KMS-11 (cell line): Measurements from ENCODE around the gene FBXO21.

Source experiments
- H2AFZ ChIP-seq: fragments of 200-600 bp; sonication (generic); 2 replicates; pipeline ENCODE4 v1.6.1; 2016; ENCODE audit warnings: antibody characterized with exemption, mixed run types, low read depth
- H3K27ac ChIP-seq: fragments of 200-600 bp; sonication (generic); 2 replicates; pipeline ENCODE4 v1.6.1; 2016; ENCODE audit warnings: mild to moderate bottlenecking, mixed run types
- H3K27me3 ChIP-seq: fragments of 200-600 bp; sonication (generic); 2 replicates; pipeline ENCODE4 v1.6.1; 2017; ENCODE audit warnings: mild to moderate bottlenecking, low read depth, mixed run types, moderate library complexity; ENCODE audit not compliant: insufficient read depth
- H3K36me3 ChIP-seq: fragments of 200-600 bp; sonication (generic); 2 replicates; pipeline ENCODE4 v1.6.1; 2017; ENCODE audit warnings: mild to moderate bottlenecking, mixed run types; ENCODE audit not compliant: insufficient read depth
- H3K4me1 ChIP-seq: fragments of 200-600 bp; sonication (generic); 2 replicates; pipeline ENCODE4 v1.6.1; 2016; ENCODE audit warnings: mild to moderate bottlenecking, low read depth, mixed run types; ENCODE audit not compliant: poor library complexity, severe bottlenecking
- H3K4me2 ChIP-seq: fragments of 200-600 bp; sonication (generic); 2 replicates; pipeline ENCODE4 v1.7.0; 2016; ENCODE audit warnings: mild to moderate bottlenecking, mixed run types
- H3K4me3 ChIP-seq: fragments of 200-600 bp; sonication (generic); IDR thresholded peaks from 2 replicates; pipeline ENCODE4 v1.6.1; 2017; ENCODE audit warnings: low read depth, low read length, mixed read lengths; ENCODE audit not compliant: insufficient read depth
- H3K79me2 ChIP-seq: fragments of 200-600 bp; sonication (generic); 2 replicates; pipeline ENCODE4 v1.6.1; 2016; ENCODE audit warnings: low read depth, mixed run types; ENCODE audit not compliant: insufficient read depth
- H3K9ac ChIP-seq: fragments of 200-600 bp; sonication (generic); 2 replicates; pipeline ENCODE4 v1.6.1; 2016; ENCODE audit warnings: mild to moderate bottlenecking, mixed run types
- H4K20me1 ChIP-seq: fragments of 200-600 bp; sonication (generic); 2 replicates; pipeline ENCODE4 v1.6.1; 2016; ENCODE audit warnings: mild to moderate bottlenecking, mixed run types; ENCODE audit not compliant: insufficient read depth
- TF ChIP-seq, protein P1 (sequence below): fragments of 200-600 bp; sonication (generic); conservative IDR thresholded peaks from 2 replicates; pipeline ENCODE4 v1.6.1; 2017; ENCODE audit warnings: low read depth, mild to moderate bottlenecking, antibody characterized with exemption, low read length, moderate library complexity, mixed read lengths

The FBXO21 gene

DNA sequence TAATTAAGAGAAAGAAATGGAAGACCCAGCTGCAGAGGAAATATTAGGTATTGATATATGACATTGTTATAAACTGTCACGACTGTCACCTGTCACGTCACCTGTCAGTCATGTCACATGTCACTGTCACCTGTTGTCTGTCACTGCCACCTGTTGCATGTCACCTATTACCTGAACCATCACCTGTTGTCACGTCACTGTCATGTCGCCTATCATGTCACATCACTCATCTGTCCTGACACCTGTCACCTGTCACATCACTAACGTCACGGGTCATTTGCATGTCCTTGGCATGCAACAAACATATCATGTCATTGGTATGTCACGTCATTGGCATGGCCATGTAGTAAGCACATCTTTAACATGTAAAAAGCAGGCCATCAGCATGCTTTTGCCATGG, 64.5 kb downstream of the FBXO21 start:
- H3K27me3 ChIP-seq = no peaks in the 10 kb centered on the region
- no peak overlapping the region for H2AFZ ChIP-seq
- H3K4me1 ChIP-seq = no peaks in the 10 kb centered on the region
- H3K4me3 ChIP-seq = no peak overlapping the region
- TF ChIP-seq, protein P1, sequence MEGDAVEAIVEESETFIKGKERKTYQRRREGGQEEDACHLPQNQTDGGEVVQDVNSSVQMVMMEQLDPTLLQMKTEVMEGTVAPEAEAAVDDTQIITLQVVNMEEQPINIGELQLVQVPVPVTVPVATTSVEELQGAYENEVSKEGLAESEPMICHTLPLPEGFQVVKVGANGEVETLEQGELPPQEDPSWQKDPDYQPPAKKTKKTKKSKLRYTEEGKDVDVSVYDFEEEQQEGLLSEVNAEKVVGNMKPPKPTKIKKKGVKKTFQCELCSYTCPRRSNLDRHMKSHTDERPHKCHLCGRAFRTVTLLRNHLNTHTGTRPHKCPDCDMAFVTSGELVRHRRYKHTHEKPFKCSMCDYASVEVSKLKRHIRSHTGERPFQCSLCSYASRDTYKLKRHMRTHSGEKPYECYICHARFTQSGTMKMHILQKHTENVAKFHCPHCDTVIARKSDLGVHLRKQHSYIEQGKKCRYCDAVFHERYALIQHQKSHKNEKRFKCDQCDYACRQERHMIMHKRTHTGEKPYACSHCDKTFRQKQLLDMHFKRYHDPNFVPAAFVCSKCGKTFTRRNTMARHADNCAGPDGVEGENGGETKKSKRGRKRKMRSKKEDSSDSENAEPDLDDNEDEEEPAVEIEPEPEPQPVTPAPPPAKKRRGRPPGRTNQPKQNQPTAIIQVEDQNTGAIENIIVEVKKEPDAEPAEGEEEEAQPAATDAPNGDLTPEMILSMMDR = no peak
- no peak overlapping the region for H3K4me2 ChIP-seq
- no peaks in the 10 kb centered on the region for H3K36me3 ChIP-seq
- no peak overlapping the region for H3K27ac ChIP-seq
- no peaks in the 10 kb centered on the region for H4K20me1 ChIP-seq
- H3K79me2 ChIP-seq = no peaks in the 10 kb centered on the region
- H3K9ac ChIP-seq = no peak overlapping the region

DNA sequence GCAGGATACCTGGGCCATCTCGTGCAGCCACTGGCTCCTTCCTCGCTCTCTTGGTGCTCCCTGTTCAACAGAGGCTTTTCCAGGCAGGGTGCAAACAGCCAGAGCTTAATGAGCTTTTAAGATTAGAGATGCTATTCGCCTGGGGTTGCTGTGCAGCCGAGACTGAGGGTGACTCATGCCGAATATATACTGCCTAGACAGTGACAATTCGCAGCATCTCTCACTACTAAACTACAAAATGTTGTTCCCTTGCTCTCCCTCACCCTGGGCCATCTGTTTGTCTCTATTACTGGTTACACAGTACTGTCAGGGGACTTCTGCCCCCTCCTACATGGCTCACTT, 65.0 kb downstream of the FBXO21 start:
- no peak overlapping the region for H3K4me2 ChIP-seq
- H3K27ac ChIP-seq = no peak overlapping the region
- no peak overlapping the region for H3K4me3 ChIP-seq
- no peaks in the 10 kb centered on the region for H3K27me3 ChIP-seq
- no peaks in the 10 kb centered on the region for H3K4me1 ChIP-seq
- H2AFZ ChIP-seq = no peak overlapping the region
- no peak overlapping the region for H3K9ac ChIP-seq
- no peaks in the 10 kb centered on the region for H4K20me1 ChIP-seq
- TF ChIP-seq, protein P1 = no peak
- no peaks in the 10 kb centered on the region for H3K79me2 ChIP-seq
- no peaks in the 10 kb centered on the region for H3K36me3 ChIP-seq

DNA sequence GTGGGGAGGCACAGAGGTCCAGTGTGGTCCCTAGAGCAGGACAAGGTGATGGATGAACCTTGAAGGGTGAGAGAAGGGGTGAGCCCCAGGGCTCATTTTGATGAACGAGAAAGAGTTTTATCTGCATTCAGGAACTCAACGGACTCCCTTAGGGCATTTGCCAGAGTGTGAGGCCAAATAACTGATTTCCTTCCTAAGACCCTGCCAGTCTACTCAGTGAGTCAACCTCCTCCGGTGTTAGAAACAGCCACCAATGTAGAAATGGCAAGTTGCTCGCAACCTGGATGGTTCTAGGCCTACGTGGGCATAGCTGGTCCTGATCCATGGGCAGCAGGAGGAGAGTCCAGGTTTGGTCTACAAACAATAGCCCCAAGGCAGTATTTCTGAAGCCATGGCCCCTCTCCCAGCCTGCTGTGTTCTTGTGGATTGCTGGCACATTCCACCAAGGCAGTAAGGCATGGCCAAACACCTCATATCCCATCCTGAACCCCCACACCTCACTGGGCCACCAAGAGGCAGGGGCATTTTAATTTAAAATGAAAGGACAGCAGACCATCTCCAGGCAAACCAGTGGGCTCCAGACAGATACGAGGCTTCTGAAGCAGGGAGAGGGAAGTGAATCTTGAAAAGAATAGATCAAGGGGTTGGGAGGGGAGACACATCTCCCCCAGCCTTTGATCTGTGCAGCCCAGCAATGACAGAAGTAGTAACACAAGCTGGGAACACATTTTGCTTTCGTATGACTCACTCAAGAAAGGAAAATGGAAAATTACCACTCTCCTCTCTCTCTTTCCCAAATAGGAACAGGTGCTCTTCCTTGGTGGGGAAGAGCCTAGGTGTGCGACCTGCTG, 65.6 kb downstream of the FBXO21 start:
- Histone ChIP-seq H3K36me3 (no peaks in the 10 kb centered on the region), H3K4me3 (no peak overlapping the region), H3K27ac (no peak overlapping the region), H3K4me2 (no peak overlapping the region), H3K79me2 (no peaks in the 10 kb centered on the region), H3K9ac (no peak overlapping the region), H2AFZ (no peak overlapping the region), H3K4me1 (peaks cover under 1% of the 10 kb centered on the region), H4K20me1 (no peaks in the 10 kb centered on the region), H3K27me3 (no peaks in the 10 kb centered on the region)
- TF ChIP-seq, protein P1 = no peak

DNA sequence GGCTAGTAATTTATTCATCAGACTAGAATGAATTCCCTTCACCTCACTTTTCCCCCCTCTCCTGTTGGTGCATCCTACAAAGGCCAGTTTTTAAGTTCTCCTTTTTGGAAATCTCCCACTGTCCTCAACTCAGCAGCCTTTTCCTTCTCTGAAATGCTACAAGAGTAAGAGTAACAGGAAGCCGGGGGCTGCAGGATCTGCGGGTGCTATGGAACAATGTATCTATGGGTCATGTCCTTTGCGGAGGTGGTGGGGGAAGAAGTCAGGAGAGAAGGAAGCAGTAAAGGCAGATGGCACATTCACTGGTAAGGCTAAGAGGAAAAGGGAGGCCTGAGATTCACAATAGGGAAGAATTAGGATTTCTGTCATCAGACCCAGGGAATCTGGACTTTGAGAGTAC, 68.8 kb downstream of the FBXO21 start:
- H3K36me3 ChIP-seq = no peaks in the 10 kb centered on the region
- H3K79me2 ChIP-seq = no peaks in the 10 kb centered on the region
- no peak overlapping the region for H3K4me3 ChIP-seq
- H3K4me1 ChIP-seq = peaks cover 10% of the 10 kb centered on the region
- H3K4me2 ChIP-seq = no peak overlapping the region
- no peaks in the 10 kb centered on the region for H3K27me3 ChIP-seq
- H2AFZ ChIP-seq = no peak overlapping the region
- TF ChIP-seq, protein P1 = no peak
- H3K9ac ChIP-seq = no peak overlapping the region
- no peaks in the 10 kb centered on the region for H4K20me1 ChIP-seq
- no peak overlapping the region for H3K27ac ChIP-seq
